Omental fat pad (tissue), 4 donors: ENCODE data around the gene CCDC47. TPM values are rescaled to one million over a fixed set of nuclear protein-coding genes. Genes with fewer than 3 reads are reported as not detected.

Experiments used
- ATAC-seq: fragments of 150-250 bp; one replicate; pipeline ENCODE4 v1.9.1; 2016; ENCODE audit warnings: mild to moderate bottlenecking, moderate library complexity; ENCODE audit not compliant: low FRiP score
- DNase-seq: peaks from one replicate; pipeline ENCODE4 v3.0.0-alpha.2; 2019; ENCODE audit warnings: low spot score
- total RNA-seq, 4 donors: library from RNA; depleted of rRNA; stranded (reverse); fragments of >200 nt; gene quantifications; one replicate each; pipeline ENCODE4 v1.1.0, GENCODE V29; 2016
- TF ChIP-seq, protein P1 (sequence below), 3 donors: fragments of 450-650 bp; IDR thresholded peaks; one replicate each; pipeline ENCODE4 v1.5.1; 2016 to 2017; ENCODE audit warnings: antibody characterized with exemption in 3 of 3, mild to moderate bottlenecking in 3 of 3, moderate library complexity in 2 of 3

Gene CCDC47
- total RNA-seq, 4 donors from 2014 or later = 59.2 to 103 (median 62.0) TPM

GRCh38 chr17:63698886-63699637, 74.3 kb downstream of the CCDC47 start:
- DNase-seq (no peak), ATAC-seq (no peak)
- TF ChIP-seq, protein P1, sequence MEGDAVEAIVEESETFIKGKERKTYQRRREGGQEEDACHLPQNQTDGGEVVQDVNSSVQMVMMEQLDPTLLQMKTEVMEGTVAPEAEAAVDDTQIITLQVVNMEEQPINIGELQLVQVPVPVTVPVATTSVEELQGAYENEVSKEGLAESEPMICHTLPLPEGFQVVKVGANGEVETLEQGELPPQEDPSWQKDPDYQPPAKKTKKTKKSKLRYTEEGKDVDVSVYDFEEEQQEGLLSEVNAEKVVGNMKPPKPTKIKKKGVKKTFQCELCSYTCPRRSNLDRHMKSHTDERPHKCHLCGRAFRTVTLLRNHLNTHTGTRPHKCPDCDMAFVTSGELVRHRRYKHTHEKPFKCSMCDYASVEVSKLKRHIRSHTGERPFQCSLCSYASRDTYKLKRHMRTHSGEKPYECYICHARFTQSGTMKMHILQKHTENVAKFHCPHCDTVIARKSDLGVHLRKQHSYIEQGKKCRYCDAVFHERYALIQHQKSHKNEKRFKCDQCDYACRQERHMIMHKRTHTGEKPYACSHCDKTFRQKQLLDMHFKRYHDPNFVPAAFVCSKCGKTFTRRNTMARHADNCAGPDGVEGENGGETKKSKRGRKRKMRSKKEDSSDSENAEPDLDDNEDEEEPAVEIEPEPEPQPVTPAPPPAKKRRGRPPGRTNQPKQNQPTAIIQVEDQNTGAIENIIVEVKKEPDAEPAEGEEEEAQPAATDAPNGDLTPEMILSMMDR (IDR thresholded peaks at IDR 0.05) = no peak

- TF ChIP-seq, protein P1 (IDR thresholded peaks at IDR 0.05) = no peak
- DNase-seq (no peak), ATAC-seq (no peak)
Observed at GRCh38 chr17:63698381-63698885, 75.0 kb downstream of the CCDC47 start.

DNA sequence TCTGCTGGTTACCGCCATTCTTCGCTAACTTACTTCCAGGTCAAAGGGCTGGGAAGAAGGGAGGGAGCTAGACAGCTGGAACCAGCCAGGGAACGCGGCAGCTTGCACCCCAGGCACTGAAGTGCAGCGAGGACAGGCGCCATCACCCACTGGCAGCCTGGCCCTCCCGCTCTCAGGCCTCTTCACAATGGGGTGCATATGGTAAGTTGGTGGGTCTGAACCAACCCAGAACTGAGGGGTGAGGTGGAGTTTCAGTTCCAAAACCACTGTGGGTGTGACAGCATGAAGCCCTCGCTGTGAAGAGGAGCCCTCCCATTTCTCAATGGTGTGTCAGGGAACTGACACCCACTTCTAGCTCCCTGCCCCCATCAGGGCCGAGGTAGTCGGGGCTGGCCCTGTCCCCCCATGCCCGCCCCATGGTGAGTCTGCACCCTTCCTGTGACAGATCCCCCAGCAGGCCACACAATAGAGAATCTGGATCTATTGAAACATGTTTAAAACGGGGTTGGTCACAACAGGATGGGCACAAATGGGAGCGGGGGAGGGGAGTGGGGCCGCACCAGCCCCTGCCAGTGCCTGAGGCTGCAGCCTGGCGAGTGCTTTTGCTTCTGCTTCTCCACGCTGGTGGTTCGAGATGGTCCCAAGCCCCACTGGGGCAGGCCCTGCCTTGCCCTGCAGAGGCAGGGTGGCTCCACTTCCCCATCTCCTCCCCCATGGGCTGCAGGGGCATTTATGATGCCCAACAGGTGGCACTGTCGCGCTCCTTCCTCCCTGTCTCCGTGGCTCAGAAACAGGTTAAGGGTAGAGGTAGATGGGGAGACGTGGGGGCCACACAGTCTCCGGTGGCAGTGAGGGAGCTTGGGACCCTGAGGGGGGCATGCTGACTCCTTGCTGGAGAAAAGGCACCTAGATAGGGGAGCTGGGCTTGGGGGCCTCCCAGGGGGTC, 75.8 kb downstream of the CCDC47 start:
- ATAC-seq (no peak), DNase-seq (no peak)
- TF ChIP-seq, protein P1 (IDR thresholded peaks at IDR 0.05) = no peak

DNA sequence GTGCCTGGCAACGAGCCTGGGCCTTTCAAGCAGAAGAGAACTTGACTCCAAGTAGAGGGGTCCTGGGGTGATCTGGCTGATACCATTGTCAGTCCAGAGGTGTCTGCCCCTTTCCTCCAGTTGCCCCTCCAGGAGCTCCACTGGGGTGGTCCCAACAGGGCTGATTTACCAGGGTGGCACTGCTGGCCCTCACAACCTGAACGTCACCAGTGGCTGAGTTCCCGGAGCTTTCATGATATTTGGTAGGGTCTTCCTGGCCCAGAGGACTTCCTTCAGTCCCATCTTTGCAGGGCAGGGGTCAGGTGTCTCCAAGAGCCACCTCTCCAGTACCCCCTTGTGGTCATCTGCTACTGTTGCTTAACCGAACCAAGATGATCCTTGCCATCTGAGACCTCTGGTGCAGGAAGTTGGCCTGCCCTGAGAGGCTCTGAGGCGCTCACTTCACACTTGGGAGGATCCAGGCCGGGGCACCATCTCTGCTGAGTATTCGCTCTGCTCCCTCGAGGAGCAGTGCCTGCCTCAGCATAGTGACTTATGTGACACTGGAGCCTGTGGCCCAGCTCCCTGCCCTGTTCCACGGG, 76.9 kb downstream of the CCDC47 start:
- ATAC-seq (no peak), DNase-seq (no peak)
- TF ChIP-seq, protein P1 (IDR thresholded peaks at IDR 0.05) = no peak

DNA sequence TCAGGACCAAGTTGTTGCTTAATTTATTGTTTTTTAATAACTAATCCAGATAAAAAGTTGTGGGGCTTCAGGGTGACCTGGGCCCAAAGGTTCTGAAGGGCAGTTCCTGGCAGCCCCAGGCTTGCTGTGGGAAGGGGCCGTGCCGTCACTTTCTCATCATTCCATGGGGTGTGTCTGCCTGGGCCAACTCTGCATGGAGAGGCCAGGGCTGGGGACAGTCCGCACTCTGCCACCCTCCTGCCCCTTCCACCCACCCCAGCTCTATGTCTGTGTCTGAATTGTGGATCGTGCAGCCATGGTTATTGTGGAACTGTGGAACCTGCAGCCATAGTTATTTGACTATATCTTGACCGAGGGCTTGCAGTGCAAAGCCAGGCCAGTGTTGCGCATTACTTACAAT, 77.5 kb downstream of the CCDC47 start:
- ATAC-seq (no peak), DNase-seq (no peak)
- TF ChIP-seq, protein P1 (IDR thresholded peaks at IDR 0.05) = no peak

Other genes with a start within 250 kb of the CCDC47 start
- 10 to 100 TPM; 18.8 to 29.3 (median 27.3) TPM for gene DCAF7, start 223.1 kb downstream of the CCDC47 start, total RNA-seq
- gene TACO1, start 172.7 kb downstream of the CCDC47 start, total RNA-seq = 10 to 100 TPM in 2 of 4 donors, 1 to 10 TPM in 2; 8.5 to 12.0 (median 10.1) TPM
- 10 to 100 TPM; 47.0 to 89.8 (median 53.7) TPM for gene MAP3K3, start 151.2 kb downstream of the CCDC47 start, total RNA-seq
- 10 to 100 TPM in 2 of 4 donors, 1 to 10 TPM in 2; 4.4 to 44.9 (median 16.5) TPM for gene LIMD2, start 73.5 kb downstream of the CCDC47 start, total RNA-seq
- 10 to 100 TPM; 16.5 to 32.3 (median 22.4) TPM for gene STRADA, start 31.8 kb downstream of the CCDC47 start, total RNA-seq
- gene DDX42, start 573 bp upstream of the CCDC47 start, total RNA-seq = 100 to 1,000 TPM in 2 of 4 donors, 10 to 100 TPM in 2; 87.2 to 150 (median 112) TPM
- gene PSMC5, start 53.8 kb upstream of the CCDC47 start, total RNA-seq = 100 to 1,000 TPM in 3 of 4 donors, 10 to 100 TPM in 1; 91.0 to 119 (median 103) TPM
- 10 to 100 TPM; 39.1 to 46.4 (median 40.4) TPM for gene FTSJ3, start 54.1 kb upstream of the CCDC47 start, total RNA-seq
- 100 to 1,000 TPM in 3 of 4 donors, 10 to 100 TPM in 1; 77.5 to 246 (median 109) TPM for gene SMARCD2, start 69.1 kb upstream of the CCDC47 start, total RNA-seq
- gene CSH2, start 100.1 kb upstream of the CCDC47 start, total RNA-seq = not detected
- not detected for gene GH2, start 108.3 kb upstream of the CCDC47 start, total RNA-seq
- gene CSH1, start 123.0 kb upstream of the CCDC47 start, total RNA-seq = not detected
- gene CSHL1, start 137.7 kb upstream of the CCDC47 start, total RNA-seq = not detected
- not detected for gene GH1, start 145.2 kb upstream of the CCDC47 start, total RNA-seq
- 10 to 100 TPM in 1 of 4 donors, 1 to 10 TPM in 3; 4.0 to 15.8 (median 6.0) TPM for gene CD79B, start 158.7 kb upstream of the CCDC47 start, total RNA-seq
- gene SCN4A, start 199.3 kb upstream of the CCDC47 start, total RNA-seq = 10 to 100 TPM in 3 of 4 donors, 1 to 10 TPM in 1; 7.0 to 43.3 (median 15.1) TPM
- gene PRR29, start 224.8 kb upstream of the CCDC47 start, total RNA-seq = 1 to 10 TPM in 1 of 4 donors, under 1 TPM in 3; 0.19 to 1.1 (median 0.55) TPM
- gene ICAM2, start 247.0 kb upstream of the CCDC47 start, total RNA-seq = 100 to 1,000 TPM in 3 of 4 donors, 10 to 100 TPM in 1; 57.7 to 252 (median 137) TPM